HG03064 (cell line): ENCODE data around the gene ARHGAP9.
"Not testable (repeated sequence)": the region's sequence is repeated elsewhere in the genome, so short reads cannot be mapped to it uniquely, and the experiment has no call there.

Experiments used
- ATAC-seq: cut with Tn5 transposase; IDR thresholded peaks from one replicate; pipeline ENCODE4 v1.9.1; 2021; ENCODE audit warnings: low read depth; ENCODE audit not compliant: unreplicated experiment

Gene ARHGAP9

DNA sequence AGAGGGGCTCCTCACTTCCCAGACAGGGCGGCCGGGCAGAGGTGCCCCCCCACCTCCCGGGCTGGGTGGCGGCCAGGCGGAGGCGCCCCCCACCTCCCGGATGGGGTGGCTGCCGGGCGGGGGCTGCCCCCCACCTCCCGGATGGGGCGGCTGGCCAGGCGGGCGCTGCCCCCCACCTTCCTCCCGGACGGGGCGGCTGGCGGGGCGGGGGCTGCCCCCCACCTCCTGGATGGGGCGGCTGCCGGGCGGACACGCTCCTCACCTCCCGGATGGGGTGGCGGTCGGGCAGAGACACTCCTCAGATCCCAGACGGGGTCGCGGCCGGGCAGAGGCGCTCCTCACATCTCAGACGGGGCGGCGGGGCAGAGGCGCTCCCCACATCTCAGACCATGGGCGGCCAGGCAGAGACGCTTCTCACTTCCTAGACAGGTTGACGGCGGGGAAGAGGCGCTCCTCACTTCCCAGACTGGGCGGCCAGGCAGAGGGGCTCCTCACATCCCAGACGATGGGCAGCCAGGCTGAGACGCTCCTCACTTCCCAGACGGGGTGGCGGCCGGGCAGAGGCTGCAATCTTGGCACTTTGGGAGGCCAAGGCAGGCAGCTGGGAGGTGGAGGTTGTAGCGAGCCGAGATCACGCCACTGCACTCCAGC is 15.5 kb upstream of the ARHGAP9 start:
- ATAC-seq: not testable (repeated sequence)

DNA sequence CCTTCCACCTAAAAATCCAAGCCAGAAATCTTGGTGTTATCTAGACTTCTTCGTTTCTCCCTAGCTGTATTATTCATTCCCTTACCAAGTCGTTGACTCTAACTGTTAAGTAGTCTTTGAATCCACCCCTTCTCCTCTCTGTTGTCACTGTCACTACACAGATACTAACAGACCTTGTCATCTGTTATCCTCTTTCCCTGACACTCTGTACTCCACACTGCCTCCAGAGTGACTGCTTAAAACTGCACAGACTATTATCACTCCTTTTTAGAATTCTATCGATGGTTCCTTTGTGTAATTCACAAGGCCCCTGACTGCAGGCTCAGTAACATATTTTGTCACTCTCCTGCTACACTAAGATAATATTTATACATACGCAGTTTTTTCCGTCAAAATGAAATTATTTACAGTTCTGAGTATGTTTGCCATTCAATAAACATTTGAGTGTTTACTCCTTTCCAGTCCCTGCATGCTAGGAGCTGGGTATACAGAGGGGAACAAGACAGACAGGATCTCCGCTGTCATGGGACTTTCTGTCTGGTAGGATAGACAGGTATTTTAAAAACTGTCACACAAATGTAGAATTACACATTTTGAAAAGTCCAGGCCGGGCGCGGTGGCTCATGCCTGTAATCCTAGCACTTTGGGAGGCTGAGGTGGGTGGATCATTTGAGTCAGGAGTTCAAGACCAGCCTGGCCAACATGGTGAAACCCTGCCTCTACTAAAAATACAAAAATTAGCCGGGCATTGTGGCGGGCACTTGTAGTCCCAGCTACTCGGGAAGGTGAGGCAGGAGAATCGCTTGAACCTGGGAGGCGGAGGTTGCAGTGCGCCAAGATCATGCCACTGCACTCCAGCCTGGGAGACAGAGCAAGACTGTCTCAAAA is 12.0 kb upstream of the ARHGAP9 start:
- ATAC-seq: no peak

DNA sequence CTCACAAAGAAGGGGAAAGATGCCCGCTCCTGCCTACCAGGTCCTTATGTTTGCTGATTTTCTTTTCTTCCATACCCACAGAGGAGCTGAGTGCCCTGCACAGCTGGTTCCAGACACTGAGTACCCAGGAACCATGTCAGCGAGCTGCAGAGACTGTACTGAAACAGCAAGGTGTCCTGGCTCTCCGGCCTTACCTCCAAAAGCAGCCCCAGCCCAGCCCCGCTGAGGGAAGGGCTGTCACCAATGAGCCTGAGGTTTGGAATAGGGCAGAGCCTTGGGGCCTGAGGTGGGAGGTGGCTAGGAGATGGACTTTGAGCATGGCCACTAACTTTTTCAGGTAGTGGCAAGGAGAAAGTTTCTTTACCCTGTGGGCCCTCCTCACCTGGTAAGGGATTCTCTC is 10.5 kb upstream of the ARHGAP9 start:
- no peak for ATAC-seq

DNA sequence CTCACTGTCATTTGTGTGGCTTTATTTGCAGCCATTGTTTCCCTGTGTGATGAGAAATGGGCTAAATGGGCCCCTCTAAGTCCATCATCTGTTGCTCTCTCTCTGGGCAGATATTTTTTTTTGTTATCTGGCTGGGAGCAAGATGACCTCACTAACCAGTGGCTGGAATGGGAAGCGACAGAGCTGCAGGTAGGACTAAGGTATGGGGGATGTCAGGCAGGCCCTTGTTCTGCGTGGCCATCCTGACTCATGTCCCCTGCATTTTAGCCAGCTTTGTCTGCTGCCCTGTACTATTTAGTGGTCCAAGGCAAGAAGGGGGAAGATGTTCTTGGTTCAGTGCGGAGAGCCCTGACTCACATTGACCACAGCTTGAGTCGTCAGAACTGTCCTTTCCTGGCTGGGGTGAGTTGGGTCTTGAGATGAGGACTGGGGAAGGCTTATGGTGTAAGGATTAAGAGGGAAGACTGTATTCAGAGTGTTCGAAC is 9.5 kb upstream of the ARHGAP9 start:
- no peak for ATAC-seq

DNA sequence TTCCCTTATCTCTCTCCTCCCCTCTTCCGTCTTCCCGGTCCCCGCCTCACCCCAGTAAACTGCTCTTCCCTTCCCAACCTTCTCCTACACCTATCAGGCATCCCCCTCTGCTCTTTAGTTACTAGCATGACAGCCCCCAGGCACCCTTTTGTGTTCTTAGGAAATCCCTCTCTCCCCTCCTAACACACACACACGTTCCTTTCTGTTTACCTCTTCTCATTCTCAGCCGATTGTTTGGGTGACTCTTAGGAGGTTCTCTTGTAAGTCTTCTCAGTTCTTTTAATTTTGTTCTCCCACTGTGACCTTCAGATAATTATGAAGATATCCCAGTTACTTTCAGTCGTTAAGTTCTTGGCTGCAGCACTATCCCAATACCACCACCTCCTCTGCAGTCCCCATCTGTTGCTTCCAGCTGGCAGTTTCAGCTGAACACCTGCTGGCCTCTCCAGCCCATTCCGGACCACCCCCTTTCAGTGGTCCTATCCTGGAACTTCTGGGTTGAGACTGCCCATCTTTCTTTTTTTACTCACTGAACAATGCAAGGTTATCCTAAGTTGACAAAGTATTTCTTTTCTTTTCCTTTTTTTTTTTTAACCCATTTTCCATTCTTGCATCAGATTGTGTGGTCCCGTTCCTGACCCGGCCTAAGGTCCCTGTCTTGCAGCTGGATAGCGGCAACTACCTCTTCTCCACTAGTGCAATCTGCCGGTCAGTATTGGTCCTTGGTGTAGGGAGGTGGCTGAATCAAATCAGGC is 8.9 kb upstream of the ARHGAP9 start:
- ATAC-seq: no peak

DNA sequence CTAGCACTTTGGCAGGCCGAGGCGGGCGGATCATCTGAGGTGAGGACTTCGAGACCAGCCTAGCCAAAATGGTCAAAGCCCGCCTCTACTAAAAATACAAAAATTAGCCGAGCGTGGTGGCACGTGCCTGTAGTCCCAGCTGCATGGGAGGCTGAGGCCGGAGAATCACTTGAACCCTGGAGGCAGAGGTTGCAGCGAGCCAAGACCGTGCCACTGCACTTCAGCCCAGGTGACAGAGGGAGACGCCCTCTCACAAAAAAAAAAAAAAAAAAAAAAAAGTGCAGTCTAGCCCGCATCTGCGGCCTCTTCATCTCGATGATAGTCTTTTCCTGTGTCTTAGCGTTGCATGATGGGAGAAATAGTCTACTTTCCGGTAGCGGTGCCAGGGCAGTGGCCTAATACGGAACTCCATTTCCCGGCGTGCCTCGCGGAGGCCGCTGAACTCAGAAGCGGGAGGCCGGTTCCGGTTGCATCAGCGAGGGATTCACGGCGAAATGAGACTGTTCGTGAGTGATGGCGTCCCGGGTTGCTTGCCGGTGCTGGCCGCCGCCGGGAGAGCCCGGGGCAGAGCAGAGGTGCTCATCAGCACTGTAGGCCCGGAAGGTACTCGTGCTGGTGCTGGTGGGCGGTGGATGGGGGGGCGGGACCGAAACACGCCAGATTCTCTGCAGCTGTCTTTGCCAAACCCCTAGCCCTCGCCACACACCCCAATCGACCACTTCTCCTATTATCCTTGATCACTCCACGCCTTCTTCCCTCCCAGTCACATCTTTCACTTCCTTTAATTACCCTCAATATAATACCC is 8.1 kb upstream of the ARHGAP9 start, which contains the start of gene MARS1:
Gene MARS1 (plus strand): TSS at position 472 of the 805 bp plus-strand sequence. CDS start 23 bp downstream, at position 495.
- ATAC-seq: peak; percentile 96

DNA sequence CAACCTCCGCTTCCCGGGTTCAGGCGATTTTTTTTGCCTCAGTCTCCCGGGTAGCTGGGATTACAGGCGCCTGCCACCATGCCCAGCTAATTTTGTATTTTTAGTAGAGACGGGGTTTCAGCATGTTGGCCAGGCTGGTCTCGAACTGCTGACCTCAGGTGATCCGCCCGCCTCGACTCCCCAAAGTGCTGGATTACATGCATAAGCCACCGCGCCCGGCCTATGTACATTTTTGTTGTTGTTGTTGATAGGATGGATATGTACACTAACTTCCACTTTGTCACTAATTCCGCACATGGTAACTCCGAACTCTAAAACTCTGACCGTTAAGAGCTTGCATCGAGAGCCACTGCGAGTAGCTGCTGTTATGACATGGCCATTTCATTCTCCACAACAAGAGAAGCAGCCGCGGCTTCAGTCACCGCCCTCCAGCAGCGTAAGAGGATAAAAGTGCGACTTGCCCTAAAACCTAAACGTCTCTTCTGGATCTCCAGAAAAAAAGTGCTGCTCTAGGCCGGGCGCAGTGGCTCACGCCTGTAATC is 7.5 kb upstream of the ARHGAP9 start:
- ATAC-seq: no peak

DNA sequence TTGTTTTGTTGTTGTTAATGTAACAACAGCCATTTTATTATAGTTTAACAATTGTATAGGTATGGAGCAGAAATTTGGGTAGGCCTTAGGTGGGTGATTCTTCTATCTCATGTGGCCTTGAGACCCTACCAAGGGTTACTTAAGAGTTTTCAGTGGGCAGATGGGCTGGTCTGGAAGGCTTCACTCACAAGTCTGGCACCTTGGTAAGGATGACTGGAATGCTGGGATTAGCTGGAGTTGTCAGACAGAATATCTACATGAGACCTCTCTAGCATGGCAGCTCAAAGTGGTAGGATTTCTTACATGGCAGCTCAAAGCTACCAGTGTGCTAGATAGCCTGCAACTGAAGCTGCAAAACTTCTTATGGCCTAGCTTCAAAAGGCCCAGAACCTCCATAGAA is 6.0 kb upstream of the ARHGAP9 start:
- no peak for ATAC-seq

DNA sequence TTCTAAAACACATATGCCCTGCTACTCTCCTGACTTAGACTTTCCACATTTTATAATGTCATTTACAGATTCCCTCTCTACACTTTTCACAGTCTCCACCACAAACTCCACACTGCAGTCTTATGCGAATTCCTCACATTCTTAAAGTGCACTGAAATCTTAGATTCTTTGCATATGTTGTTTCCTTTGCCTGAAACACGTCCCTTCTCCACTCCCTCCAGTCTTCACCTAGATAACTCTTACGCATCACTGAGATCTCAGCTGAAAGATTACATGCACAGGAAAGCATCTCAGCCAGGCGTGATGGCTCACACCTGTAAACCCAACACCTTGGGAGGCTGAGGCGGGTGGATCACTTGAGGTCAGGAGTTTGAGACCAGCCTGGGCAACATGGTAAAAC is 3.8 kb upstream of the ARHGAP9 start:
- ATAC-seq: no peak

DNA sequence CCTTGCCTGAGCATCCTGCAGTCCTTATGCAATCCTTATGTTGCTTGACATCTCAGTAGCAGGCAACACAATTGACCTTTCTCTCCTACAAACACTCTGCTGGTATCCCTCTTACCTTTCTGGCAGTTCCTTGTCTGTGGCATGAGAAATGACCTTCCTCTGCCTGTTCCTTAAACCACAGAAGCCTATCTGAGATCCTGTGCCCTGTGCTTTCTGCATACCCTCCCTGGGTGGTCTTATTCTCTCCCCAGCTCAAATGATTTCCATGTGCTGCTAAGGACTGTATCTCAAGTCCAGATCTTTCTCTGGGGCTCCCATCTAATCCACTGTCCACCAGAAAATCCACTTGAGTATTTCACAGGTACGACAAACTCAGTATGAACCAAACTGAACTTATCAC is 2.0 kb upstream of the ARHGAP9 start:
- ATAC-seq: no peak

DNA sequence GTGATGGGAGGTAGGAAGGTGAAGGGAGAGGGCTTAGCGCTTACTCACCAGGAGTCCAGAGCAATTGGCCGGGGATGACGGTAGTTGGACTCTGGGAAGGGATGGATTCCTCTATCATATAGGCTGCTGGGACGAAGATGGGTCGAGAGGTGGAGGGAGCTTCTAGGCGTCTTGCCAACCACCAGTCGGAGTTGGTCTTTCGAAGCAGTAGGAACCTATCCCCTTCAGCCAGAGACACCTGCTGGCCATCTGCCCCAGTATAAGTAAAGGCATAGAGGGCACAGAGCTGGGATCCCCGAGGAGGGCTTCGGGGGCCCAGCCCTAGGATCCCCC is 657 bp downstream of the ARHGAP9 start:
- no peak for ATAC-seq

DNA sequence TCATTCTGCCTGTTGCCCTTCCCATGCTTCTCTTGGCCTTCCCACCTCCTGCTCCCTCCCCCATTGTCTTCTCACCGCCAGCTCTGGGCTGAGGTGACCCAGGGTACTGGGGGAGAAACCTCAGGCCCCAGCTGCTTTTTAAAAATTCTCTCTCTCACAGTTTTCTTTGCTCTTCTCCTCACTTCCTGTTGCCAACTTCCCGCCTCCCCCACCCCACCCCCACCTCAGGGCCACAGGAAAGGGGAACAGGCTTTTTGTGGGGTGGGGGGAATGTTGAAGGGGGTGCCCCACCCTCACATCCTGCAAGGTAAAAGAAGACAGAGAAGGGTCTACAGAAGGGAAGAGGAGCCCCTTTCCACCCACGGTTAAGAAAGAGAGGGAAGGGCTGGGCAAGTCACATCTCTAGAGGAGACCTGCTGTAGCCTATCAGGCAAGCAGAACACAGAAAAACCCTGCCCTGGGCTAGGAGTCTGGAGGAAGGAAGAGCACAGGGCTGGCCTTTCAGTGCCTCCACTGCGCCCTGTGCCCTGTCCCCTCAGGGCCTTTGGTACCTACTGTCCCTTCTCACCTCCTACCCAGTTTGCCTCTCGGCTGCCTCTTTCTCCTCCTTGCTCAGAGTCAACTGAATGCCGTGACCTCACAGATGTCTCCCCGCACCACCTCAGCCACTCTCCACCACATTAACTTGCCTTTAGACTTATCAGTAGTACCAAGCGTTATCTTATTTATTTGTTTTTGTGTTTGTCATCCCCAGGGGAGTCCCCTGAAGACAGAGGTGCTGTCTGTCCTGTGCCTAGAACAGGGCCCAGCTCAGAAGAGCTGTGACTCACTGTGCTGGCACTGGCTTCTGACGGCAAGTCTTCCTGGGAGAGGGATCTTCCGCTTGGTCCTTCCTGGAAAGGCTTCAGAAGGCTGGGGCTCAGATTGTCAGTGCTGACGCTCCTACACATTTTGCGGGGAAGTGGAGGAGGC is 1.7 kb downstream of the ARHGAP9 start:
- no peak for ATAC-seq

DNA sequence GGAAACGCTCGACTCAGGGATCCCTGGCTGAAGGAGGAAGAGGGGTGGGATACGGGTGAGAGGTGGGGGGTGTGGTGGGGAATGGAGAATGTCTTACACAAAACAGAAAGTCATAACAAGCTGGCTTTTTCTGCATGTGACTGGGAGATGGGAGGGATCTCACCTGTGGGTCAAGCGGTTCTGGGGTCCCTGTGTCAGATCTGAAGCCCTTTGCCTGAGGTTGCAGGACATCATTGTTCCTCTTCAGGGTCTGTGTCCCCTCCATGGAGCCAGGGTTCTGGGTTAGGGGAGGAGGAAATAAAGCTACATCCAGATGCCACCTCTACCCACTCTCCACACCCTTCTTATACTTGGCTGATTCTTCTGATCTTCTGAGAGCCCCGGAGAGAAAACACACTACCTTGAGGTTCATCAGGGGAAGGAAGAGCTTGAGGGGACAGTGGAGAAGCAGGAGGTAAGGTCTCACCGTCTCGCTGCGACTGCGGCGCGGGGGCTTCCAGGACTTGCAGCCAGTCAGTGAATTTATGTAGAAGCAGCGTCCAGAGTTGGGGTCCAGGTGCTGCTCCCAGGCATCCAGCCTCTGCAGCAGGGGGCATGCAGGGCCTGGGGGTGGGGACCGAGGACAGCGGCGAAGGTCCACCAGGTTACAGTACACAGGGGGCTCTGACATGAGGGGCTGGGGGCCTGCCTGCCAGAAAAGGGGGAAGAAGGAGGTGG is 2.5 kb downstream of the ARHGAP9 start:
- ATAC-seq: no peak

DNA sequence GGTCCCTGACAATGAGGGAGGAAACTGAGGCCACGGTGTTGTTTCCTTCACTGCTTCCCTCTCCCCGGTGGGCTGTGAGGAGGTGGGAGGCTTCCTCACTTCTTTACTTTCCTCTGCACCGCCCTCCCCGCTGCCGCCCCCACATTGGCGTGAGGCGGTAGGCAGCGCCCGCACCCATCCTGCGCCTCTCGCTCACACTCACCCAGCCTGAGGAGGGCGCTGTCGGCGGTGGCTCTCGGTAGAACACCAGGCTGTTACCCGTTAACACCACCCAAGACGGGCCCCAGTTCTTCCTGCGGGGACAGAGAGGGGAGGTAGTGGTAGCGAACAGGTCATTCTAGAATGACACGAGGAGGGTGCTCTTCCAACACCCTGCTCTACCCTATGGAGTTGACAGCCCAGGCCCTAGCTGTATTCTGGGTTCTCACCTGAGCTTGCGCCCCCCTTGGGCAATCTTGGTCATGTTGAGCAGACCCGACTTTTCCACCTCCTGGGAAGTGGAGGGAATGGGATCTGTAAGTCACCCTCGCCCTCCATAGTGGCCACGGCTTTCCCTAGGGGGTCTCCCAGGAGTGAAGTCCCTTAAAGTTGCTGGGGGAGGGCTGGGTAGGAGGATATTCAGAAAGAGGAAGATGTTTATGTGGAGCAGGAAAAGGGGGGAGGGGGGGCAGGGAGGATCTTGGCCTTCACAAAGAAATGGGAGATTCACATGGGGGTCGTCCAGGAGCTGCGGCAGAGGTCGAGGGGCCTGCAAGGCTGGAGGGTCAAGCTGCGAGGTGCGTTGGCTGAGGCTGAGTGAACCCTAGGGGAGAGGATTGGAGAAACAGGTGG is 3.3 kb downstream of the ARHGAP9 start:
- peak; percentile 37 for ATAC-seq

DNA sequence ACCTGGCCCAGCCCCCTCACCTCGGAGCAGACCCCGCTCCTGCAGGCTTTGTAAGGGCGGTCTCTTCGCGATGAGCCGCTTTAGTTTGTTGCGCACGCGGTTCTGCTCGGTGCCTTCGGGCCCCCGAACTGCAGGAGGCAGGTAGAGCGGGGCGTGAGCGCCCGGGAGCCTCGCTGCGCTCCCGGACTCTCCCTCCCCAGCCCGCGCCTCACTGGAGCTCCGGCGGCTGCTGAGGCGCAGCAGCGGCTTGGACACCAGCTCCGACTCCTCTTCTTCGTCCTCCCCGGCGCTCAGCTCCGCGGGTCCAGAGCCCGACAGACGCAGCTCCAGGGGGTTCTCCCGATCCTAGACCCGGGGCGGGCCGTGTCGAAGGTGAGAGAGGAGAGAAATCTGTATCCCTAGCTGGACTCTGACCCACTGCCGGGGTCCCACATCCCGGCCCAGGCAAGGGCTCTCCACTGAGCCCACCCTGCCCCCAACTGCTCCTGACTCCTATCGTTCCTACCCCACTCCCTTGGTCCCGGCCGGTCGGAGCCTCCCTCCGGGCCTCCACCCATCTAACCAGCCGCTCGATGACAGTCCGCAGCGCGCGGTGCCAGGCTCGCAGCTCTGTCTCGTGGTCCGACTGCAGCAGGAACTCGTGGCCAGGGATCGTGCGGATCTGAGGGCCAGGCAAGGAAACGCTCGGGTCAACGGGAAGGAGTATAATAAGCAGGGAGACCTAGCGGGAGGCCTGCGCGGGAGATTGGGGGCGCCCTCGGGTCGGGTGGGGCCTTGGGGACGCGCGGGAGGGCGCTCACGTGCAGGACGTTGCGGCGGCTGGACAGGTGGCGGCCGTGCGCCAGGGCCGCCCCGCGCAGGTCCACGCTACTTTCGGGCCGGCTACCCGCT is 4.2 kb downstream of the ARHGAP9 start:
- ATAC-seq: no peak

DNA sequence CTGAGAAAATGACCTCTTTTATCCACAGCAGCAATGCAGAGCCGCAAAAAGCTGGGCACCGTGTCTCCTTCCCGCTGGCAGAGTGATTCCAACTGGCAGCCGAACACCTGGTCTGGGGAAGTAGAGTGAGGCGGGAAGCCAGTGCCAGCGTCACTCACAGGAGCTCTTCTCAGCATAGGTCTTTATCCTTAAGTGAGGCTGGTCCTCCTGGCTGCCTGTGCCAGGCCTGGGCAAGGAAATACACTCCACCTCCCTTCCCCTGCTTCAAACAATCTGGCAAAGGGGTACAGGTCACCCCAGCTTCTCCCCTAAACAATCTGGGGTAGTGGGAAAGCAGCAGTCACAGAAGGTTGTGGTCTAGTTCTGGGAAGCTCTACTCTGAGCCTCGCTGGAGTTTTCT is 4.8 kb downstream of the ARHGAP9 start:
- ATAC-seq: no peak

DNA sequence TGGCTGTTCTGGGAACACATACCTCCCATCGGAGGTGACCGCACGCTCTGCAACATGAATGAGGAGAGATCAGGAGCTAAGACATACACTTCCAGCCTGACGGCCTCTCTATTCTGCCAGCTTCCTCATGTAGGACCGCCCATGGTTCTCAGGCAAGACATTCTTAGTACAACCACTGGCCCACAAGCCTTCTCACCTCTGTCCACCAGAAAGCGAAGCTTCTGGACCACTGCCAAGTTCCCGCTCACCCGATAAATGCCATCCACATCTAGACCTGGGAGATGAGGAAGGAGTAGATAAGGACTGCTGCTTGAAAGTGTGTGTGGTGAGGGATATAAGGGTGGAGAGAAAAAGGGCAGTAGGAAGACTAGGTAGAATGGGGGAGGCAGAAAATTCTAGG is 5.2 kb downstream of the ARHGAP9 start:
- ATAC-seq: no peak
